Panc1 (cell line): ENCODE results near the gene ZFYVE28. TPM values are rescaled to one million over a fixed set of nuclear protein-coding genes. Genes with fewer than 3 reads are reported as not detected.

Experiments
- ATAC-seq: fragments of 200-7000 bp; cut with Tn5 transposase; 2 replicates; pipeline ENCODE4 v1.9.1; 2020; ENCODE audit warnings: mild to moderate bottlenecking, moderate library complexity
- BruUV-seq: library from RNA; stranded (reverse); fragments of 400-500 nt; replicated peaks from 2 replicates; lab custom pipeline; 2021; lab: Mats Ljungman, UMichigan
- CTCF ChIA-PET: fragments of 300-600 bp; sonication (Branson Sonifier 250); formaldehyde crosslinking; loops from one replicate; lab custom pipeline; 2022; ENCODE audit warnings: antibody characterized with exemption; lab: Charles Lee
- POLR2A ChIA-PET: fragments of 300-600 bp; sonication (Branson Sonifier 250); formaldehyde crosslinking; loops from one replicate; lab custom pipeline; 2022; ENCODE audit warnings: antibody characterized with exemption; lab: Charles Lee
- DNase-seq: peaks from one replicate; pipeline ENCODE4 v3.0.0-alpha.2; 2010; ENCODE audit warnings: low read depth, low spot score
- H3K27ac ChIP-seq: 2 replicates; pipeline ENCODE4 v1.5.1; 2011; ENCODE audit warnings: mild to moderate bottlenecking, low read length, inconsistent platforms
- H3K27me3 ChIP-seq: fragments of 200-500 bp; sonication (Bioruptor generic); 2 replicates; pipeline ENCODE4 v1.6.0; 2014; ENCODE audit warnings: low read length, inconsistent platforms; ENCODE audit not compliant: control insufficient read depth, insufficient read depth
- H3K36me3 ChIP-seq: fragments of 200-500 bp; sonication (Bioruptor generic); 2 replicates; pipeline ENCODE4 v1.5.1; 2014; ENCODE audit warnings: inconsistent platforms, mild to moderate bottlenecking, low read length, moderate library complexity; ENCODE audit not compliant: control insufficient read depth, insufficient read depth
- H3K4me1 ChIP-seq: 2 replicates; pipeline ENCODE4 v1.5.1; 2011; ENCODE audit warnings: inconsistent platforms, mild to moderate bottlenecking, low read length, moderate library complexity; ENCODE audit not compliant: control insufficient read depth, insufficient read depth
- H3K4me3 ChIP-seq, 2 experiments: 2 replicates each; pipeline ENCODE4 v1.5.1; 2011 to 2012; ENCODE audit warnings: low read depth in 2 of 2, low read length in 2 of 2, mild to moderate bottlenecking in 2 of 2, inconsistent platforms in 1 of 2, moderate library complexity in 1 of 2
- H3K9me3 ChIP-seq: fragments of 200-500 bp; sonication (Bioruptor generic); 2 replicates; pipeline ENCODE4 v1.5.1; 2014; ENCODE audit warnings: low read depth, mild to moderate bottlenecking, inconsistent platforms, low read length, moderate library complexity; ENCODE audit not compliant: control insufficient read depth, insufficient read depth
- POLR2AphosphoS5 ChIP-seq: IDR thresholded peaks from 2 replicates; pipeline ENCODE4 v1.6.1; 2012; ENCODE audit warnings: mild to moderate bottlenecking, low read depth, low read length, moderate library complexity
- SIN3A ChIP-seq: IDR thresholded peaks from 2 replicates; pipeline ENCODE4 v1.6.1; 2012; ENCODE audit warnings: low read depth, mild to moderate bottlenecking, low read length, moderate library complexity, borderline replicate concordance; ENCODE audit not compliant: insufficient read depth
- TCF7L2 ChIP-seq: IDR thresholded peaks from 2 replicates; pipeline ENCODE4 v1.6.1; 2011; ENCODE audit warnings: mild to moderate bottlenecking, low read depth, low read length, inconsistent platforms
- in situ Hi-C: cut with HindIII; loops from 2 replicates; pipeline ENCODE4 v1.10.0; 2016; ENCODE audit warnings: low sequenced_read_pairs, low pct_unique_long_range_greater_than_20kb
- intact Hi-C: fragments of 100-400 bp; cut with micrococcal nuclease; formaldehyde crosslinking; loops from one replicate; pipeline ENCODE4 v1.10.0; 2022; ENCODE audit not compliant: unreplicated experiment
- total RNA-seq: library from RNA; stranded (reverse); gene quantifications from one replicate; pipeline ENCODE4 v1.2.1, GENCODE V29; 2021; ENCODE audit not compliant: unreplicated experiment
- TF ChIP-seq, protein P1 (sequence below): fragments of 450-650 bp; IDR thresholded peaks from 2 replicates; pipeline ENCODE4 v1.5.1; 2017; ENCODE audit warnings: mild to moderate bottlenecking
- TF ChIP-seq, protein P2 (sequence below), 2 experiments: IDR thresholded peaks; 2 replicates each; pipeline ENCODE4 v1.6.1; 2011 to 2012; ENCODE audit warnings: low read depth in 2 of 2, control low read depth in 1 of 2, low read length in 1 of 2, mild to moderate bottlenecking in 1 of 2, moderate library complexity in 1 of 2; ENCODE audit not compliant: insufficient read depth in 1 of 2

ZFYVE28 gene
- total RNA-seq, 1 experiment from 2014 or later, result 11.9 TPM

DNA sequence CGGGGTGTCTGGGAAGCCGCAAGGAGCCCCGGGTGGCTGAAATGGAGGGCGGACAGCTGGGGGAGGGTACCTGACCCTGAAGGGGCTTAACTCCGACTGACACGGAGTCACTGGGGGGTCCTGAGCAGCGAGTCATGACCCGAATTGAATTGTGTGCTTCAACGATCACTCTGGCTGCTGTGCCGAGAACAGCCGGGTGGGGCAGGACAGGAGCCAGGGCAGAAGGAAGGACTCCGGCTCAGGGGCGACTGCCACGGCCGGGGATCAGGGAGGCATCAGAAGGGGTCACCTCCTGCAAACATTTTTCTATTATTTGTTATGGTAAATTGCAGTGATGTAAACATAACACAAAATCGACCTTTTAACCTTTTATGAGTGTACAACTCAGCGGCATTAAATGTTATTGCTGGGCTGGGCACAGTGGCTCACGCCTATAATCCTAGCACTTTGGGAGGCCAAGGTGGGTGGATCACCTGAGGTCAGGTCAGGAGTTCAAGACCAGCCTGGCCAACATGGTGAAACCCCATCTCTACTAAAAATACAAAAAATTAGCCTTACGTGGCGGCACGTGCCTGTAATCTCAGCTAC lies 21.6 kb downstream of the ZFYVE28 start:
- Histone ChIP-seq H3K36me3 (no peaks in the 10 kb centered on the region), H3K4me3 (no peak overlapping the region), H3K27ac (no peak overlapping the region), H3K27me3 (no peaks in the 10 kb centered on the region), H3K4me1 (0 out of 2 replicates have a peak, but pooled peaks cover 2% of the 10 kb centered on the region), H3K9me3 (no peaks in the 10 kb centered on the region)
- POLR2A ChIA-PET, result no interaction called here
- TF ChIP-seq, protein P1, sequence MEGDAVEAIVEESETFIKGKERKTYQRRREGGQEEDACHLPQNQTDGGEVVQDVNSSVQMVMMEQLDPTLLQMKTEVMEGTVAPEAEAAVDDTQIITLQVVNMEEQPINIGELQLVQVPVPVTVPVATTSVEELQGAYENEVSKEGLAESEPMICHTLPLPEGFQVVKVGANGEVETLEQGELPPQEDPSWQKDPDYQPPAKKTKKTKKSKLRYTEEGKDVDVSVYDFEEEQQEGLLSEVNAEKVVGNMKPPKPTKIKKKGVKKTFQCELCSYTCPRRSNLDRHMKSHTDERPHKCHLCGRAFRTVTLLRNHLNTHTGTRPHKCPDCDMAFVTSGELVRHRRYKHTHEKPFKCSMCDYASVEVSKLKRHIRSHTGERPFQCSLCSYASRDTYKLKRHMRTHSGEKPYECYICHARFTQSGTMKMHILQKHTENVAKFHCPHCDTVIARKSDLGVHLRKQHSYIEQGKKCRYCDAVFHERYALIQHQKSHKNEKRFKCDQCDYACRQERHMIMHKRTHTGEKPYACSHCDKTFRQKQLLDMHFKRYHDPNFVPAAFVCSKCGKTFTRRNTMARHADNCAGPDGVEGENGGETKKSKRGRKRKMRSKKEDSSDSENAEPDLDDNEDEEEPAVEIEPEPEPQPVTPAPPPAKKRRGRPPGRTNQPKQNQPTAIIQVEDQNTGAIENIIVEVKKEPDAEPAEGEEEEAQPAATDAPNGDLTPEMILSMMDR, result no peak
- TF ChIP-seq, protein P2, sequence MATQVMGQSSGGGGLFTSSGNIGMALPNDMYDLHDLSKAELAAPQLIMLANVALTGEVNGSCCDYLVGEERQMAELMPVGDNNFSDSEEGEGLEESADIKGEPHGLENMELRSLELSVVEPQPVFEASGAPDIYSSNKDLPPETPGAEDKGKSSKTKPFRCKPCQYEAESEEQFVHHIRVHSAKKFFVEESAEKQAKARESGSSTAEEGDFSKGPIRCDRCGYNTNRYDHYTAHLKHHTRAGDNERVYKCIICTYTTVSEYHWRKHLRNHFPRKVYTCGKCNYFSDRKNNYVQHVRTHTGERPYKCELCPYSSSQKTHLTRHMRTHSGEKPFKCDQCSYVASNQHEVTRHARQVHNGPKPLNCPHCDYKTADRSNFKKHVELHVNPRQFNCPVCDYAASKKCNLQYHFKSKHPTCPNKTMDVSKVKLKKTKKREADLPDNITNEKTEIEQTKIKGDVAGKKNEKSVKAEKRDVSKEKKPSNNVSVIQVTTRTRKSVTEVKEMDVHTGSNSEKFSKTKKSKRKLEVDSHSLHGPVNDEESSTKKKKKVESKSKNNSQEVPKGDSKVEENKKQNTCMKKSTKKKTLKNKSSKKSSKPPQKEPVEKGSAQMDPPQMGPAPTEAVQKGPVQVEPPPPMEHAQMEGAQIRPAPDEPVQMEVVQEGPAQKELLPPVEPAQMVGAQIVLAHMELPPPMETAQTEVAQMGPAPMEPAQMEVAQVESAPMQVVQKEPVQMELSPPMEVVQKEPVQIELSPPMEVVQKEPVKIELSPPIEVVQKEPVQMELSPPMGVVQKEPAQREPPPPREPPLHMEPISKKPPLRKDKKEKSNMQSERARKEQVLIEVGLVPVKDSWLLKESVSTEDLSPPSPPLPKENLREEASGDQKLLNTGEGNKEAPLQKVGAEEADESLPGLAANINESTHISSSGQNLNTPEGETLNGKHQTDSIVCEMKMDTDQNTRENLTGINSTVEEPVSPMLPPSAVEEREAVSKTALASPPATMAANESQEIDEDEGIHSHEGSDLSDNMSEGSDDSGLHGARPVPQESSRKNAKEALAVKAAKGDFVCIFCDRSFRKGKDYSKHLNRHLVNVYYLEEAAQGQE (IDR thresholded peaks at IDR 0.05; ENCODE audit: insufficient read depth in 1 of 2, low read depth in 2 of 2, low read length in 1 of 2), result no peak
- CTCF ChIA-PET, result no interaction called here
- intact Hi-C loops, result no loop called here
- ATAC-seq (no peak), DNase-seq (no peak)
- in situ Hi-C loops, result no loop called here
- BruUV-seq, result no TSS peak

DNA sequence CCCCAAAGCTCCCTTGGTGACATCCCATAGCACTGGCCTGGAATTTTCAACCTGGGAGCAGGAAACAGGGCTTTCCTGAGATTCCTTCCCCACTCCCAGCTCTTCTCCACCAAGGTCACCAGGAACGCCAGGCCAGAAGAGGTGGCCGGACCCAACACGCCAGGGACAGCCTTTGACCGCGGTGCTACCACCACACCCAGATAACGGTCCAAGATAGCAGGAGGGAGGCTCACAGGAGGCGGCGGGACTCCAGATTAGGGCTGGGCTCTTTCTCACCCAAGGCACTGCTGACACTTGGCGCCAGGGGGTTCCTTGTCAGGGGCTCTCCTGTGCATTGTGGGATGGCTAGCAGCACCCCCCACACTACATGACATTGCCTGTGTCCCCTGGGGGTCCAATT lies 22.9 kb downstream of the ZFYVE28 start:
- ATAC-seq (no peak), DNase-seq (no peak)
- Histone ChIP-seq H3K36me3 (no peaks in the 10 kb centered on the region), H3K9me3 (no peaks in the 10 kb centered on the region), H3K4me3 (no peak overlapping the region), H3K27me3 (no peaks in the 10 kb centered on the region), H3K4me1 (no peaks in the 10 kb centered on the region), H3K27ac (no peak overlapping the region)
- ChIA-PET POLR2A (no interaction called here), CTCF (no interaction called here)
- TF ChIP-seq, protein P1, result no peak
- TF ChIP-seq, protein P2 (IDR thresholded peaks at IDR 0.05; ENCODE audit: insufficient read depth in 1 of 2, low read depth in 2 of 2, low read length in 1 of 2), result no peak
- TF ChIP-seq POLR2AphosphoS5, result no peak
- no peak for TF ChIP-seq SIN3A
- no peak for TF ChIP-seq TCF7L2
- in situ Hi-C loops, result no loop called here
- no TSS peak for BruUV-seq
- intact Hi-C loops, result no loop called here
